Keratinocyte (primary cell): Measurements from ENCODE around the gene FMOD.

Source experiments
- CTCF ChIP-seq, 3 experiments: IDR thresholded peaks in 1 of 3; conservative IDR thresholded peaks in 1 of 3; optimal IDR thresholded peaks in 1 of 3; 2 replicates in 2 of 3; 3 replicates in 1 of 3; pipeline versions ENCODE3 to v1.5.1; 2011; ENCODE audit warnings: low read length in 3 of 3, mild to moderate bottlenecking in 3 of 3, moderate library complexity in 2 of 3, control low read depth in 1 of 3, inconsistent platforms in 1 of 3; ENCODE audit not compliant: insufficient read depth in 2 of 3; ENCODE audit errors: extremely low read depth in 1 of 3
- EZH2 ChIP-seq: IDR thresholded peaks from one replicate; pipeline ENCODE4 v1.6.1; 2012; ENCODE audit warnings: inconsistent platforms, mild to moderate bottlenecking, low read length, moderate library complexity

GRCh38 chr1:203311368-203312301, 39.3 kb downstream of the FMOD start:
- TF ChIP-seq CTCF (optimal IDR thresholded peaks at IDR 0.05 in 1 of 3, IDR thresholded peaks at IDR 0.05 in 1 of 3, conservative IDR thresholded peaks at IDR 0.05 in 1 of 3; ENCODE audit: extremely low read depth in 1 of 3, insufficient read depth in 2 of 3, low read length in 3 of 3) (no peak), EZH2 (no peak)
